Measurements from ENCODE around the gene TAF5L.

DNA sequence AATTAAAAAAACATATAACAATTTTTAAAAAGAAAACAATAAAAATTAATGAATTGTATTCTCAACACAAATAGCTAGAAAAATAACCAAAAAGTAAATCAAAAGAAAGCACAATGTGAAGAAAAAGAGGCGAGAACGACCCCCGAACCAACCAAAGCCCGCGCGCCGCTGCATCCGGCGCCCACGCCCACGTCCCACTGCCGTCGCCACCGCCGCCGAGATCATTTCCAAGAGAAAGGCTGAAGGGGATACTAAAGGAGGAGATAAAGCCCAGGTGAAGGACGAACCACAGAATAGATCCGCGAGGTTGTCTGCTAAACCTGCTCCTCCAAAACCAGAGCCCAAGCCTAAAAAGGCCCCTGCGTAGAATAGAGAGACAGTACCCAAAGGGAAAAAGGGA, 55.6 kb downstream of the TAF5L start:
- TF ChIP-seq POLR2AphosphoS5 (IDR thresholded peaks at IDR 0.05; ENCODE audit: low read depth, low read length) = no peak
- TF ChIP-seq POLR2A (IDR thresholded peaks at IDR 0.05; ENCODE audit: low read depth, low read length) = no peak
